Astrocyte (in vitro differentiated cells and primary cell): ENCODE measurements around the gene RND2. TPM values are rescaled to one million over a fixed set of nuclear protein-coding genes. Genes with fewer than 3 reads are reported as not detected.

Experiments used
- DNase-seq: peaks from one replicate; pipeline ENCODE4 v3.0.0-alpha.2; 2010; ENCODE audit warnings: low read depth
- FAIRE-seq: peaks from 2 replicates; lab custom pipeline; 2011; peaks lifted over from hg19 to GRCh38; lab: Jason Lieb, UNC
- H2AFZ ChIP-seq: 2 replicates; pipeline ENCODE4 v1.6.0; 2012; ENCODE audit warnings: low read depth, low read length, inconsistent platforms
- H3K27ac ChIP-seq: 2 replicates; pipeline ENCODE4 v1.5.1; 2011; ENCODE audit warnings: low read depth, low read length, inconsistent platforms
- H3K27me3 ChIP-seq: 2 replicates; pipeline ENCODE4 v1.6.0; 2011; ENCODE audit warnings: low read length, inconsistent platforms; ENCODE audit not compliant: insufficient read depth
- H3K36me3 ChIP-seq: 2 replicates; pipeline ENCODE4 v1.5.1; 2011; ENCODE audit warnings: low read length, inconsistent platforms; ENCODE audit not compliant: insufficient read depth
- H3K4me1 ChIP-seq: 2 replicates; pipeline ENCODE4 v1.5.1; 2011; ENCODE audit warnings: low read length, inconsistent platforms; ENCODE audit not compliant: insufficient read depth
- H3K4me2 ChIP-seq: 2 replicates; pipeline ENCODE4 v1.6.0; 2012; ENCODE audit warnings: low read length, inconsistent platforms
- H3K4me3 ChIP-seq: 2 replicates; pipeline ENCODE4 v1.5.1; 2011; ENCODE audit warnings: low read depth, mild to moderate bottlenecking, low read length, inconsistent platforms; ENCODE audit not compliant: insufficient read depth
- H3K79me2 ChIP-seq: 2 replicates; pipeline ENCODE4 v1.6.0; 2012; ENCODE audit warnings: mild to moderate bottlenecking, low read length, inconsistent platforms; ENCODE audit not compliant: insufficient read depth
- H3K9ac ChIP-seq: 2 replicates; pipeline ENCODE4 v1.6.0; 2012; ENCODE audit warnings: mild to moderate bottlenecking, low read length, inconsistent platforms
- H3K9me3 ChIP-seq: 2 replicates; pipeline ENCODE4 v1.5.1; 2012; ENCODE audit warnings: low read depth, mild to moderate bottlenecking, low read length, inconsistent platforms; ENCODE audit not compliant: insufficient read depth
- H4K20me1 ChIP-seq: 2 replicates; pipeline ENCODE4 v1.6.0; 2012; ENCODE audit warnings: low read length, inconsistent platforms; ENCODE audit not compliant: insufficient read depth
- H3K27ac Mint-ChIP-seq: one replicate; pipeline ENCODE4 v1.8.0; 2021; ENCODE audit warnings: mild to moderate bottlenecking, mixed read lengths; ENCODE audit not compliant: unreplicated experiment
- H3K27me3 Mint-ChIP-seq: one replicate; pipeline ENCODE4 v1.8.0; 2021; ENCODE audit warnings: low read depth, mixed read lengths; ENCODE audit not compliant: unreplicated experiment
- H3K36me3 Mint-ChIP-seq: one replicate; pipeline ENCODE4 v1.8.0; 2021; ENCODE audit warnings: low read depth, mixed read lengths; ENCODE audit not compliant: unreplicated experiment
- H3K4me1 Mint-ChIP-seq: one replicate; pipeline ENCODE4 v1.8.0; 2021; ENCODE audit warnings: low read depth, mixed read lengths; ENCODE audit not compliant: unreplicated experiment
- H3K4me3 Mint-ChIP-seq: one replicate; pipeline ENCODE4 v1.8.0; 2021; ENCODE audit warnings: mild to moderate bottlenecking, moderate library complexity, mixed read lengths; ENCODE audit not compliant: unreplicated experiment
- H3K9me3 Mint-ChIP-seq: one replicate; pipeline ENCODE4 v1.8.0; 2021; ENCODE audit warnings: mild to moderate bottlenecking, mixed read lengths; ENCODE audit not compliant: unreplicated experiment
- EZH2 ChIP-seq: IDR thresholded peaks from 2 replicates; pipeline ENCODE4 v1.6.1; 2012; ENCODE audit warnings: mild to moderate bottlenecking, low read length, inconsistent platforms; ENCODE audit not compliant: insufficient read depth
- total RNA-seq: library from RNA; stranded (reverse); gene quantifications from 2 replicates; pipeline ENCODE4 v1.2.1, GENCODE V29; 2021
- TF ChIP-seq, protein P1 (sequence below): IDR thresholded peaks from 2 replicates; pipeline ENCODE4 v1.5.1; 2011; ENCODE audit warnings: low read depth, mild to moderate bottlenecking, inconsistent platforms, low read length, moderate library complexity; ENCODE audit not compliant: insufficient read depth

The RND2 gene
- total RNA-seq, 1 donor from 2014 or later = 2.3 TPM

DNA sequence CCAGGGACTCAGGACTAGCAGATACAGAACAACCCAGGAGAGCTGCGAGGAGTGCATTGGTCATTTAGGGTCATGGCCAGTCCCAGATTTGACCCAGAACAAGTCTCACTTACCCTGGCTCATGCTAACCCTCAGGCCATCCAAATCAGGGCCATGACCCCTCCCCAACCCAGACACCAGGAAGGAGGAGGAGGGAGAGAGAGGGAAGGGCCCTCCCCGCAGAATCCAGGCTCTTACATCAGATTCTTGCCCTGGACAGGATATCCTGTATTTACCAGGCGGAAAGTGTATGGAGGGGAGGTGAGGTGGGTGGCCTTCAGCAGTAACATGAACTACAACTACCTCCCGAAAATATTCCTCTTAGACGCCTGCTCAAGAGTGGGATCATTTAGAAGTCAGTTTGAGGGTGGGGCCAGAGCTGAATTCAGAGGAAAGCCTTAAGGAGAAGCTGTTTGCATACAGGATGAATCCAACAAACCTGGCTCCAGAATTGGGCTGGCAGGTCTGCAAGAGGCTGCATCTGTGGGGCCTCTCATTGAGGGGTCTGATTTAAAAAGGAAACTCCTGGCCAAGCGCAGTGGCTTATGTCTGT, 4.9 kb upstream of the RND2 start:
- Mint-ChIP-seq H3K27ac (peak overlapping the region; percentile 77), H3K4me3 (peak overlapping the region; percentile 97), H3K36me3 (peaks cover 11% of the 10 kb centered on the region), H3K9me3 (no peaks in the 10 kb centered on the region), H3K4me1 (peaks cover 37% of the 10 kb centered on the region), H3K27me3 (no peaks in the 10 kb centered on the region)
- H3K36me3 ChIP-seq = peaks cover 6% of the 10 kb centered on the region
- no peak for DNase-seq
- peak overlapping the region; percentile 90 for H3K4me2 ChIP-seq
- H2AFZ ChIP-seq = no peak overlapping the region
- H3K79me2 ChIP-seq = peaks cover 42% of the 10 kb centered on the region
- H3K27me3 ChIP-seq = no peaks in the 10 kb centered on the region
- no peak overlapping the region for H3K4me3 ChIP-seq
- H3K9me3 ChIP-seq = no peaks in the 10 kb centered on the region
- no peak overlapping the region for H3K27ac ChIP-seq
- H3K9ac ChIP-seq = no peak overlapping the region
- H3K4me1 ChIP-seq = peaks cover 28% of the 10 kb centered on the region
- H4K20me1 ChIP-seq = peaks cover 26% of the 10 kb centered on the region
- no peak for TF ChIP-seq EZH2
- TF ChIP-seq, protein P1, sequence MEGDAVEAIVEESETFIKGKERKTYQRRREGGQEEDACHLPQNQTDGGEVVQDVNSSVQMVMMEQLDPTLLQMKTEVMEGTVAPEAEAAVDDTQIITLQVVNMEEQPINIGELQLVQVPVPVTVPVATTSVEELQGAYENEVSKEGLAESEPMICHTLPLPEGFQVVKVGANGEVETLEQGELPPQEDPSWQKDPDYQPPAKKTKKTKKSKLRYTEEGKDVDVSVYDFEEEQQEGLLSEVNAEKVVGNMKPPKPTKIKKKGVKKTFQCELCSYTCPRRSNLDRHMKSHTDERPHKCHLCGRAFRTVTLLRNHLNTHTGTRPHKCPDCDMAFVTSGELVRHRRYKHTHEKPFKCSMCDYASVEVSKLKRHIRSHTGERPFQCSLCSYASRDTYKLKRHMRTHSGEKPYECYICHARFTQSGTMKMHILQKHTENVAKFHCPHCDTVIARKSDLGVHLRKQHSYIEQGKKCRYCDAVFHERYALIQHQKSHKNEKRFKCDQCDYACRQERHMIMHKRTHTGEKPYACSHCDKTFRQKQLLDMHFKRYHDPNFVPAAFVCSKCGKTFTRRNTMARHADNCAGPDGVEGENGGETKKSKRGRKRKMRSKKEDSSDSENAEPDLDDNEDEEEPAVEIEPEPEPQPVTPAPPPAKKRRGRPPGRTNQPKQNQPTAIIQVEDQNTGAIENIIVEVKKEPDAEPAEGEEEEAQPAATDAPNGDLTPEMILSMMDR = no peak
- FAIRE-seq = no peak

DNA sequence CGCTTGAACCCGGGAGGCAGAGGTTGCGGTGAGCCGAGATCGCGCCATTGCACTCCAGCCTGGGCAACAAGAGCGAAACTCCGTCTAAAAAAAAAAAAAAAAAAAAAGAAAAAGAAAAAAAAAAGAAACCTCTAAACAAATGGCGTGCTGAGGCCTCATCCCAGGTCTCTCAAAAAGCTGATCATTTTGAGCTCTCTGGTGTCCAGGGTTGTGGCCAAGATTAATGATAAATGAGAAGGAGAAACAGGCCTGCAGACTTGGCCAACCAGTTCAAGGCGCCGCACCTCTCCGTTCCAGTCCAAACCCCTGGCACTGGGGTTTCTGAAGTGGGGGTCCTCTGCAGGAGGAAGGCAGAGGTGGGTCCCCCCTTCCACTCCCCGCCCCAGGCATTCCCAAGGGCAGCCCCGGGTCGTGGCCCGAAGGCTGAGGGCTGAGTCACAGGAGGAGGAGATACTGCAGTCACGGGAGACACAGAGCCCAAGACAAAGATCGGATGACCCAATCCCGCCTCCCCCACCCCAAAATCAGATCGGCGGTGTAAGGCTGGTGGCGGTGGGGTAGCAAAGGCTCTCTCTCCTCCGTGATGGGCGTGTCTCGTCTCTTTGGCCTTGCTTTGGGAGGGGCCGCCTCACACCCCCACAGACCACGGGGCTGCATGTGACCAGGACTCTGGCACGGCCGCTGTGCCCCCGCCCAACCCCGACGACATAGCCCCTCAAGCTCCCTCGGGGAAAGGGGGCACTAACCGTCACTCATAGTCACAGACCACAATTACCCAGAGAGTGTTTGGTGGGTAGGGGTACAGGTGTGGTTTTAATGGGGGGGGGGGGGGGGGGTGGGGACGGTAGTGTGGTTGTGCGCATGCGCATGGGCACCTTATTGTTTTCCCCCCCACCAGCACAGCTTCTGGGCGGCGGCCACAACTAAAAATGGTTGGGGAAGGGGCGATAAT, 4.0 kb upstream of the RND2 start:
- H3K9me3 Mint-ChIP-seq = no peaks in the 10 kb centered on the region
- peak; percentile 39 for DNase-seq
- peaks cover 42% of the 10 kb centered on the region for H3K79me2 ChIP-seq
- H3K36me3 Mint-ChIP-seq = peaks cover 8% of the 10 kb centered on the region
- peaks cover 6% of the 10 kb centered on the region for H3K36me3 ChIP-seq
- H3K4me3 ChIP-seq = peak overlapping the region; percentile 95
- no peaks in the 10 kb centered on the region for H3K9me3 ChIP-seq
- peak overlapping the region; percentile 93 for H2AFZ ChIP-seq
- H3K4me2 ChIP-seq = peak overlapping the region; percentile 90
- no peaks in the 10 kb centered on the region for H3K27me3 ChIP-seq
- peak overlapping the region; percentile 86 for H3K9ac ChIP-seq
- peaks cover 28% of the 10 kb centered on the region for H3K4me1 Mint-ChIP-seq
- FAIRE-seq = no peak
- TF ChIP-seq EZH2 = no peak
- TF ChIP-seq, protein P1 = no peak
- peak overlapping the region; percentile 55 for H3K27ac ChIP-seq
- H3K27ac Mint-ChIP-seq = peak overlapping the region; percentile 93
- peaks cover 31% of the 10 kb centered on the region for H3K4me1 ChIP-seq
- H4K20me1 ChIP-seq = peaks cover 22% of the 10 kb centered on the region
- peak overlapping the region; percentile 97 for H3K4me3 Mint-ChIP-seq
- no peaks in the 10 kb centered on the region for H3K27me3 Mint-ChIP-seq
